ENCODE measurements around the gene PRELP. TPM values are rescaled to one million over a fixed set of nuclear protein-coding genes. Genes with fewer than 3 reads are reported as not detected.
"Not testable (repeated sequence)": the region's sequence is repeated elsewhere in the genome, so short reads cannot be mapped to it uniquely, and the experiment has no call there.

The PRELP gene
- total RNA-seq, 1 donor from 2014 or later = 0.07 TPM

DNA sequence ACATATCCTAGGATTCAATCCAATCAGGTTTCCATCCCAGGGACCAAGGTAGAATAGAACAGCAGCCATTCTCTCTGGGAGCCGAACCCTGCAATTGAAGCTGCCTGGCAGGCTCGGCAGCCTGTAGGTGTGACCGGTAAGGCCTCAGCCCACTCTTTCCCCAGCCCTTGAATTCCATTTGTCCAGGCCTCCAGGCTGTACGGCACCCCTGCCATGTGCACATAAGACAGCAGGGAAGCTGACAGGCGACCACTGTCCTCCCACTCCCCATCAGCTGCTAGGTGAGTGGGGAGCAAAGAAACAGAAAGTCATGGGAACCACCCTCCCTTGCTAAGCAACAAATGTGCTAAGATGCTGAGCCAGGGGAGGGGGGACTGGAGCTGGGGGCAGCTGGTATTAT is 41.3 kb downstream of the PRELP start:
- Histone ChIP-seq H2AFZ (ENCODE audit: low read depth, low read length) (no peak overlapping the region), H3K27me3 (ENCODE audit: insufficient read depth, low read length) (no peaks in the 10 kb centered on the region), H3K9me3 (ENCODE audit: insufficient read depth, low read depth, low read length) (no peaks in the 10 kb centered on the region), H3K4me3 (ENCODE audit: insufficient read depth, low read depth, low read length) (no peak overlapping the region), H3K4me2 (ENCODE audit: low read length) (no peak overlapping the region), H3K36me3 (ENCODE audit: insufficient read depth, low read length) (no peaks in the 10 kb centered on the region), H4K20me1 (ENCODE audit: insufficient read depth, low read length) (no peaks in the 10 kb centered on the region), H3K27ac (ENCODE audit: low read depth, low read length) (no peak overlapping the region), H3K9ac (ENCODE audit: low read length) (no peak overlapping the region), H3K79me2 (ENCODE audit: insufficient read depth, low read length) (no peaks in the 10 kb centered on the region), H3K4me1 (ENCODE audit: insufficient read depth, low read length) (peaks cover 59% of the 10 kb centered on the region)
- FAIRE-seq (no peak), DNase-seq (ENCODE audit: low read depth) (no peak)
- no peaks in the 10 kb centered on the region for H3K9me3 Mint-ChIP-seq (ENCODE audit: unreplicated experiment)
- TF ChIP-seq EZH2 (IDR thresholded peaks at IDR 0.05; ENCODE audit: insufficient read depth, low read length) (no peak), CTCF (IDR thresholded peaks at IDR 0.05; ENCODE audit: insufficient read depth, low read depth, low read length) (no peak)
- H3K4me1 Mint-ChIP-seq (ENCODE audit: low read depth, unreplicated experiment) = peaks cover 47% of the 10 kb centered on the region
- H3K36me3 Mint-ChIP-seq (ENCODE audit: low read depth, unreplicated experiment) = no peaks in the 10 kb centered on the region
- H3K27ac Mint-ChIP-seq (ENCODE audit: unreplicated experiment) = no peak overlapping the region
- H3K27me3 Mint-ChIP-seq (ENCODE audit: low read depth, unreplicated experiment) = peaks cover 2% of the 10 kb centered on the region
- H3K4me3 Mint-ChIP-seq (ENCODE audit: unreplicated experiment) = no peak overlapping the region

DNA sequence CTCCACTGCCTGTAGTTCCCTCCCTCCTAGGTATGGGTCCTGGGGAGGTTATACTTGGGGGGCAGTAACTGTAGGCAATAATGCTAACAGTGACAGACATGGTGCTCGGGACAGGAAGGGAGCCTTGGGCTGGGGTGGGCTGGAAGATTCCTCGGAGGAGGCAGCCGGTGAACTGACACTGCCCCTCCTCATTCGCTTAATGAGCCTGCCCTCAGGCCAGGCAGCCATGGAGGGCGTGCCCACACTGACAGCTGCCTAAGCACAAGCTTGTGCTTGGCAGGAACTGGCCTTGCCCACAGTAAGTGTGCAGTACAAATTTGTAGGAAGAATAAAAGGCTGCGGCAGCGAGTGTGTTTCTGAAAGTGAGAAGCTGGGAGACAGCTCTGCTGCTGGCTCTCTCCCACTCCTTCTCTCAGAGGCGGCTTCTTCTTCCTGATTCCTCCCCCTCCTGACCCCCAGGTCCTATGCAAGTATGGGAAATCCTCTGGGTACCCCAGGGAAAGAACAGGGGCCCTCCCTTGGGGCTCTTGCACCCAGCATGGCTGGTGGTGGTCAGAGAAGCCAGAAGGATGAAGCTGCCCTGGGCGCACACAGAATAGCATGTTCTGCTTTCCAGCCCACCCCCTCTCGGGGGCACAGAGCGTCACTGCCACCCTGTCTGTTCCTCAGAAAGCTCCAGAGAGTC is 42.0 kb downstream of the PRELP start:
- no peaks in the 10 kb centered on the region for H3K27me3 ChIP-seq (ENCODE audit: insufficient read depth, low read length)
- peaks cover 2% of the 10 kb centered on the region for H3K27me3 Mint-ChIP-seq (ENCODE audit: low read depth, unreplicated experiment)

GRCh38 chr1:203518139-203518538 is 42.5 kb downstream of the PRELP start:
- H3K79me2 ChIP-seq (ENCODE audit: insufficient read depth, low read length); H3K36me3 Mint-ChIP-seq (ENCODE audit: low read depth, unreplicated experiment); H2AFZ ChIP-seq (ENCODE audit: low read depth, low read length); H3K9me3 ChIP-seq (ENCODE audit: insufficient read depth, low read depth, low read length); H3K4me3 Mint-ChIP-seq (ENCODE audit: unreplicated experiment); H3K36me3 ChIP-seq (ENCODE audit: insufficient read depth, low read length); H3K27ac Mint-ChIP-seq (ENCODE audit: unreplicated experiment); H3K27me3 ChIP-seq (ENCODE audit: insufficient read depth, low read length); H3K27me3 Mint-ChIP-seq (ENCODE audit: low read depth, unreplicated experiment); H3K4me3 ChIP-seq (ENCODE audit: insufficient read depth, low read depth, low read length); DNase-seq (ENCODE audit: low read depth); H3K27ac ChIP-seq (ENCODE audit: low read depth, low read length); H4K20me1 ChIP-seq (ENCODE audit: insufficient read depth, low read length); H3K9ac ChIP-seq (ENCODE audit: low read length); H3K9me3 Mint-ChIP-seq (ENCODE audit: unreplicated experiment); H3K4me2 ChIP-seq (ENCODE audit: low read length); FAIRE-seq: not testable (repeated sequence)
- peaks cover 41% of the 10 kb centered on the region for H3K4me1 Mint-ChIP-seq (ENCODE audit: low read depth, unreplicated experiment)
- H3K4me1 ChIP-seq (ENCODE audit: insufficient read depth, low read length) = peaks cover 55% of the 10 kb centered on the region

More for the DNA sequence above, 42.0 kb downstream of the PRELP start:
- H4K20me1 ChIP-seq (ENCODE audit: insufficient read depth, low read length) = no peaks in the 10 kb centered on the region
- DNase-seq (ENCODE audit: low read depth) = no peak
- no peak overlapping the region for H3K4me3 ChIP-seq (ENCODE audit: insufficient read depth, low read depth, low read length)
- Mint-ChIP-seq H3K36me3 (ENCODE audit: low read depth, unreplicated experiment) (no peaks in the 10 kb centered on the region), H3K27ac (ENCODE audit: unreplicated experiment) (peak overlapping the region; percentile 26), H3K4me3 (ENCODE audit: unreplicated experiment) (no peak overlapping the region), H3K4me1 (ENCODE audit: low read depth, unreplicated experiment) (peaks cover 44% of the 10 kb centered on the region), H3K9me3 (ENCODE audit: unreplicated experiment) (no peaks in the 10 kb centered on the region)
- peaks cover 59% of the 10 kb centered on the region for H3K4me1 ChIP-seq (ENCODE audit: insufficient read depth, low read length)
- TF ChIP-seq CTCF (IDR thresholded peaks at IDR 0.05; ENCODE audit: insufficient read depth, low read depth, low read length) (no peak), EZH2 (IDR thresholded peaks at IDR 0.05; ENCODE audit: insufficient read depth, low read length) (no peak)
- H2AFZ ChIP-seq (ENCODE audit: low read depth, low read length) = no peak overlapping the region
- FAIRE-seq = no peak
- H3K9me3 ChIP-seq (ENCODE audit: insufficient read depth, low read depth, low read length) = no peaks in the 10 kb centered on the region
- no peaks in the 10 kb centered on the region for H3K36me3 ChIP-seq (ENCODE audit: insufficient read depth, low read length)
- no peak overlapping the region for H3K9ac ChIP-seq (ENCODE audit: low read length)
- no peak overlapping the region for H3K4me2 ChIP-seq (ENCODE audit: low read length)
- H3K79me2 ChIP-seq (ENCODE audit: insufficient read depth, low read length) = no peaks in the 10 kb centered on the region
- H3K27ac ChIP-seq (ENCODE audit: low read depth, low read length) = no peak overlapping the region

All from astrocyte (in vitro differentiated cells and primary cell).